Measurements from ENCODE around the gene C9orf50.

- TF ChIP-seq, protein P1, sequence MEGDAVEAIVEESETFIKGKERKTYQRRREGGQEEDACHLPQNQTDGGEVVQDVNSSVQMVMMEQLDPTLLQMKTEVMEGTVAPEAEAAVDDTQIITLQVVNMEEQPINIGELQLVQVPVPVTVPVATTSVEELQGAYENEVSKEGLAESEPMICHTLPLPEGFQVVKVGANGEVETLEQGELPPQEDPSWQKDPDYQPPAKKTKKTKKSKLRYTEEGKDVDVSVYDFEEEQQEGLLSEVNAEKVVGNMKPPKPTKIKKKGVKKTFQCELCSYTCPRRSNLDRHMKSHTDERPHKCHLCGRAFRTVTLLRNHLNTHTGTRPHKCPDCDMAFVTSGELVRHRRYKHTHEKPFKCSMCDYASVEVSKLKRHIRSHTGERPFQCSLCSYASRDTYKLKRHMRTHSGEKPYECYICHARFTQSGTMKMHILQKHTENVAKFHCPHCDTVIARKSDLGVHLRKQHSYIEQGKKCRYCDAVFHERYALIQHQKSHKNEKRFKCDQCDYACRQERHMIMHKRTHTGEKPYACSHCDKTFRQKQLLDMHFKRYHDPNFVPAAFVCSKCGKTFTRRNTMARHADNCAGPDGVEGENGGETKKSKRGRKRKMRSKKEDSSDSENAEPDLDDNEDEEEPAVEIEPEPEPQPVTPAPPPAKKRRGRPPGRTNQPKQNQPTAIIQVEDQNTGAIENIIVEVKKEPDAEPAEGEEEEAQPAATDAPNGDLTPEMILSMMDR (IDR thresholded peaks at IDR 0.05): no peak
- TF ChIP-seq POLR2A (IDR thresholded peaks at IDR 0.05): no peak
These were observed 33.2 kb downstream of the C9orf50 start for GRCh38 chr9:129587487-129588262.
